ENCODE measurements around the gene PCBP2.
A peak's percentile ranks its signal among the peaks of the same experiment; 100 is the strongest.

PCBP2 gene

DNA sequence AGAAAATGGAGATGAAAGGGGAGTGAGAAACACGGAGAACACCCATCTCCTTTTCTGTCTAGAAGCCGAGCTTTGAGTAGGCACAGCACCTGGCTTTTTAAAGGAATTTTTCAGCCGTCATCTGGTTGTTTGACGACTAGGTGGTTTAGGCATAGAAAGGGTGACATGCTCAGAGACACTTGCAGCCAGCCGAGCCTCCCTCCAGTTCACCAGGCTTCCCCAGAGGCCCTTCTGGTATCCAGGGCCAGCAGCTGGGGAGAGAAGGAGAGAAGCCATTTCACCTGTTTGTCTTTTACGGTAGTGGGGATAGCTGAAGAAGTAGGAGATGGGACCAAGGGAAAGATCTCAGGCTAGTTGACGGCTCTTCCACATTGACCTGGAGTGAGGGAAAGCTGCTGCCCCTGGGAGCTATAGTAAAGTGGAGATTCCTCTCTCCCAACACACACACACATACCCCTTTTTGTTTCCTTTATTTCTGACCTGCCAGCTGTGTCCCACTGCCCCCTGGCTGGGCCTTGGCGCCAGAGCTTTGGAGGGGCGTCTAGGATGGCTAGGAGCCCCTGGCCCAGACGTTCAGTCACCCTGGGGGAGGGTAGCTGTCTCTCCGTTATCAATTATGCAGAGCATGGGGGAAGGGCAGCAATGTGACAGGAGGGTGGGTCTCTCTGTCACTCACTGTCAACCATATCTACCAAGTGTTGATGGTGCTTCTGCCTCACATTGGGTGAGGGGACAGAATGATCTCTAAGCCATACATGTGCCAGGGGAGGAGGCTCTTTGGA, 41.9 kb downstream of the PCBP2 start:
- DNase-seq (ENCODE audit: low spot score), result no peak

DNA sequence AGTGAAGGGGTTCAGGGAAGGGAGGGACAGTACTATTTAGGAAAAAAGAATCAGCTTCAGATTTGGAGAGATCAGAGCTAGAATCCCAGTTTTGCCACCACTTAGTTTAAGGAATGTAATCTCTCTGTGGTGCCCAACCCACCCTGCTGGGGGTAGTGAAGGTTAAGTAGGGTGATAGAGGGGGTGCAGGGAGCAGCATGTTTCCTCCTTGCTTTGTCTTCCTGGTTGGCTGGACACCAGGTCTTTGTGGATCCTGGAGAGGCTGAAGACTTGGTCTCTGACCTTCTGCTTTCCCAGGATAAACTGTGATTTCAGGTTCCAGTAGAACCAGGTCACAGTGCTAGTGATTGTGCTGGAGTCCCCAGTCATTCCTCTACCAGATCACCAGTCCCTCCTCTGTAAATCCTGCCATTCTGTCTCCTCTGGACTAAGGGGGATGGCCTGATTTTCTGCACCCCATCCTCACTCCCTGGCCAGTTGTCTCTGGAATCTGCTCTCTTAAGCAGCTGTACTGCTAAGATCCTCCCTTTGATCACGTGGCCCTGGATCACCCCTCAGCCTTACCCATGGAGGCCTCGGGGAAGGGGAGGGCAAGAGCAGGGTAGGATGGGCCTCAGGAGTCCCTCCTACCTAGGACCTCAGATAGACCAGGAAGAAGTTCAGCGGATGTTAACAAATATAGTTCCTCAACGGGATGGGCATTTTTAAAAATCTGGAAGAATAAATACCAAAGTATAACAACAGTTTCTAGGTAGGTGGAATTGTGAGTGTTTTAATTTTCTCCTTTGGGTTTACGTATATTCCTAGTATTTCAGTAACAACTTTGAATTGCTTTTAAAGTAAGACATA, 44.2 kb downstream of the PCBP2 start:
- no peak for DNase-seq (ENCODE audit: low spot score)

DNA sequence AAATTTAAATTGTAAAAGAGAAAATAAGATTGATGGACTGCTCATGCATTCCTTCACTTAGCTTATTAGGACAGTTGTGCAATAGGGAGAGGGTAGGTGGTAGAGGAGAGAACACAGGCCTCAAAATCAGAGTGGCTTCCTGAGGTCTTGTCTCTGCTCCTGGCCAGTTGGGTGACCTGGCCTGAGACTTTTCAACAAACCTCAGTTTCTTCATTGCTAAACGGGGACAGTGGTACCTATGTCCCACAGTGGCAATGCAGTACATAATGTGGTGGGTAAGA, 44.8 kb downstream of the PCBP2 start:
- DNase-seq (ENCODE audit: low spot score), result no peak

DNA sequence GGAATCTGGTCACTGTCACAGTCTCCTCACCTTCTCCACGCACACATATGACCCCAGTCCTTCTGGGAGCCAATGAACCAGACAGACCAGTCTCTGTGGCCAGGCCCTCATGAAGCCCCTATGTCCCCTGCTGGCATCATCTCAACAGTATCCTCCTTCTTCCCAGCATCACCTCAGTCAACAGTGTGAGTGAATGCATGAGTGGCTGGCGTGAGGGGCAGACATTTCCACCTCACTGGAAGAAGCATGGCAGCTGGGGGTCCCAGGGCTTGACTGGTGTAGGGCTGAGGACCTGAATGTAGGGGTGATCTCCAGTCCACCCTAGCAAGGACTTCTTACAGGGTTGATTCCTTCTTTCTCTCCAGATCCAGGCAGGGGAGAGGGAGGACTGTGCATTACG, 45.6 kb downstream of the PCBP2 start:
- no peak for DNase-seq (ENCODE audit: low spot score)

DNA sequence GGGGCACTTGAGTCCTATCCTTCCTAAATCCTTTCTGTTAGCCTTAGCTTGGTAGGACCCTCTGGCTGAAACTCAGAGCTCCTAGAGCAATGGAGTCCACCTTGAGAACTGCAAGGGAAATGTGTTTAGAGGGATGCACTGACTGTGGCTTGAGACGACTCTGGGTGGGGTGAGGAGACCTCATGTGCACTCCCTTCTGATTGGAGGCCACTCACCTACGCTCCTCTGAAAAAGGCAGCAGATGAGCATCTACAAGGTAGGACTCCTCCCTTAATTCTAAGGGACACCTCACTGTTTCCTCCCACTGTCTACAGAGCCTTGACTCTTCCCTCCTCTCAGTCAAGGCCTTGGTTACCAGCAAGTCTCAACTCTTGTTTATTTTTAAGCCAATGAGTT, 46.3 kb downstream of the PCBP2 start:
- no peak for DNase-seq (ENCODE audit: low spot score)

DNA sequence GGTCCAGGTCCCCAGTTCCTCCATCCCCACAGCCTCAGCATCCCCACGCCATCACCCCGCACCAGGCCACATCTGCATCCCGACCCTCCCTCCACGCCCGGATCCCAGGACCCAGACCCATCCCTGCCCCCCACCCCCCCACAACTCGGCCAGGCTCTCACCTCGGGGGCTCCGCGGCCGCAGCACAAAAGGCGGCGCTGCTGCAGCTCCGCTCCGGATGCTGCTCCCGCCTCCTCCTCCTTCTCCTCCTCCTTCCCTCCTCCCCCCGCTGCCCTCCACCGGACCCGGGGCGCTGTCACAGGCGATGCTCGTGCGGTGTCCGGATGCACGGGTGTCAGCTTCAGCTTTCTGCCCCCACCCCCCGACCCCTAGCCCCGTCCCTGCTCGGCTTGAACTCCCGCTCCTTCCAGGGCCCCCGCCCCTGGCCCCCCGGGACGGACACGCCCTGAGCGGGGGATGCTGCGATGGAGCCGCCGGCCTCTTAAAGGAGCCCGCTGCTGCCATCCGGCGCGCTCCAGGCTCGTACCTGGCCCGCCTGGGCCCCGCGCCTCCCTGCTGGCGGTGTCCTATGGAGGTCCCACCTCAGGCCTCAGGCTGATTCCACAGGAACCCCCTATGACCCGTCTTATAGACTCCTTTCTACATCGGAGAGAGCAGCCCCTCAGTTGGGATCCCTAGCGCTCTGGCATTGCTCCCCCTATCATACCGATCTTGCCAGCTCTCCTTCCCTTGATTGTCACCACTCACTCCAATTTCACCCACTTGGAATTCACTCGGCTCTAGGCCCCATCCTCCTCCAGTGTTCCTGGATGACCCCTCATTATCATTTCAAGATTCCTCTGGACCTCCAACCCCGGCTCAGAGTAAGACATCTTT, 47.6 kb downstream of the PCBP2 start, which contains the start of gene MAP3K12:
Gene MAP3K12, minus strand, starts transcription at position 193 of the 876 bp plus-strand sequence. CDS start 12,067 bp downstream, outside the sequence.
- DNase-seq (ENCODE audit: low spot score), result peak; percentile 58

DNA sequence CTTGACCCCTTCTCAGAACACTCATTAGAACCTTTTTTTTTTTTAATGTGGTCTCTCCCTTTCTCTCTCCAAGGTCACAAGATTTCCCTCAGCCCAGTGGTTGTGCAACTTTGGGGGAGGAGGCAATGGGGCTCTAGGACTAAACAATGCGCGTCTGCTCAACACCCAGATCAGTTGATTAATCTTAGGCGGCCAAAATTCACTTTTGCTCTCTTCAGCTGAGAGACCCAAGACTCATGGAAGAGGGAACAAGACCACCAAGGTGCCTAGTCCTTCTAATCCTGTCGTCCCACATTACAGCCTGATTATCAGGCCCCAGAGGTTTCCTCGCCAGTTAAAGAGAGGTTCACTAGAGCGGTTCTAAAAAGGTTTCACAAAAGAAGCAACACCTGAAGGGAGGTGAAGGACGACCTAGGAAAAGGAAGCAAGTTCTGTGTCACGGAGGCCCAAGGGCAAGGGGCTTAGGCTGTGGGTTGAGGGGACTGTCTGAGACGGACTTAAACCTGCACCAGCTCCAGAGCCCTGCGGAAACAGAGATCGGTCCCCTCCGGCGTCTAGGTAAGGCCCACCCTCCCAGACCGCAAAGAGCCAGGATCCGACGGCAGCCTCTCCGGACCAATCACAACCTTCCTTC, 48.4 kb downstream of the PCBP2 start:
- DNase-seq (ENCODE audit: low spot score), result peak; percentile 30

DNA sequence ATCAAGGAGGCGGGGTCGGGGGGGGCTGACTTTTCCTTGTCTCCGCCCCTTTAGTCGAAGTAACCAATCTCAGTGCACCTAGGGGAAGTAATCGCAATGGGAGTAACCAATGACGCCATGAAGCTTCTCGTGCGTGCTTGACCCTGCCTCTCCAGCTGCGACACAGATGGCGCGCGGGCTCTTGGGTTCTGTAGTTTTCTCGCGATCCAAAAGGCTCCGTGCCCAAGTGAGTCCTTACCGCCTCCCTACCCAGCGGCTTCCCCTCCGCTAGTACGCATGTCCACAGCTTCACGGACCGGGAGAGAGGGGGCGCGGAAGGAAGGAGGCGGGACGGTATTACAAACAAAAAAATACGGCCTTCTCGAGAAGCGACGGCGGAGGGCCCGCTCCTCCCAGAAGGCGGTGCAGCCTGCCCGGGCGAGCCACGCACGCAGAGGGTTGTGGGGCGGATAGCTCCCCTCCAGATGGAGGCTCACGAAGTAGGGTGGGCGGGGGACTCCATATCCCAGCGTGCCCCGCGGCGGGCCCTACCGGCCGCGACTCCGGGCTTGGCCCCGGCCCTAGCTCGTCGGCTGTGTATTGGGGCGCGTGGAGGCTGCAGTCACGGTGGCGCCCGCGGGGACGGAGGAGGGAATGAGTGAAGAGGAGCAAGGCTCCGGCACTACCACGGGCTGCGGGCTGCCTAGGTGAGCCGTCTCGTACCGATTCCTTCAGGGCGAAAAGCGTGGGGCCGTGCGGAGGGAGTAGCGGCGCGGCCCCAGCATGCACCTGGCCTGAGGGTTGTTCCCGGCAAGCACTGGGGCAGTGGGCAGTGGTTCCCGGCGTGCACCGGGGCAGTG, 49.1 kb downstream of the PCBP2 start, which contains the start of gene TARBP2:
Gene TARBP2, plus strand, starts transcription at position 508 of the 839 bp plus-strand sequence. Its CDS starts 126 bp downstream, at position 634.
- peak; percentile 99 for DNase-seq (ENCODE audit: low spot score)

DNA sequence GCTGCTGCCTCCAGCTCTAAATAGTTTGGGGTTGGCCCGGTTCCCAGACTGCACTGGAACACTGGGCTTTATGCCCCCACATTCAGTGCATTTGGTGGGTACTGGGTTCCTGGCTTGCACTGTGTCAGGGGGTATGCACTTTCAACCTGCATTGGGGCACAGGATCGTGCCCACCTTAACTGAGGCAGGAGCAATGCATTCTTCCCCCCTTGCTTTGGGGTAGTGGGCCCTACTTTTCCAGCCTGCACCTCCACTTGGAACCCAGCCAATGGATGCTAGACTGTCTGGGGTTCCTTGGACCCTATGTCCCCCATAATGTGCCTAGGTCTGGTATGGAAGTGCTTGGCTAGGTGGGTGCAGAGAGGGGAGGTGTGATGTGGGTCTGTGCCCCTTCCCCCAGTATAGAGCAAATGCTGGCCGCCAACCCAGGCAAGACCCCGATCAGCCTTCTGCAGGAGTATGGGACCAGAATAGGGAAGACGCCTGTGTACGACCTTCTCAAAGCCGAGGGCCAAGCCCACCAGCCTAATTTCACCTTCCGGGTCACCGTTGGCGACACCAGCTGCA, 49.8 kb downstream of the PCBP2 start:
- no peak for DNase-seq (ENCODE audit: low spot score)

DNA sequence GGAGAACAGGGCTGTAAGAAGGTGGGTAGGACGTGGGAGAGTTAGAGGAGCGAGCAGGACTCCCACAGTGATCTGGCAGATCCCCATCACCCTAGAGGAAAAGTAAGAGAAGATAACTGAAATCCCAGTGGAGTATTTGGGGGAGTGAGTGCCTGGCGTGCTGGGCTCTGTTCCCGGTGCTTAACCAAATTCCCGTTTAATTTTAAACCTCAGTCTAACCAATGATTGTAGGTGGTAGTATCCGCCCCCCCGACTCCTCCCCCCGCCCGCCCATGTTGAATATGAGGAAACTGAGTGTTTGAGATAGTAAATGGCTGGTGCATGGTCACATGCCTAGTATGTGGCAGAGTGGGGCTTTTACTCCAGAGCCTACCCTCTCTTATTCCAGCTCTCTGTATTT, 50.4 kb downstream of the PCBP2 start:
- DNase-seq (ENCODE audit: low spot score), result no peak

DNA sequence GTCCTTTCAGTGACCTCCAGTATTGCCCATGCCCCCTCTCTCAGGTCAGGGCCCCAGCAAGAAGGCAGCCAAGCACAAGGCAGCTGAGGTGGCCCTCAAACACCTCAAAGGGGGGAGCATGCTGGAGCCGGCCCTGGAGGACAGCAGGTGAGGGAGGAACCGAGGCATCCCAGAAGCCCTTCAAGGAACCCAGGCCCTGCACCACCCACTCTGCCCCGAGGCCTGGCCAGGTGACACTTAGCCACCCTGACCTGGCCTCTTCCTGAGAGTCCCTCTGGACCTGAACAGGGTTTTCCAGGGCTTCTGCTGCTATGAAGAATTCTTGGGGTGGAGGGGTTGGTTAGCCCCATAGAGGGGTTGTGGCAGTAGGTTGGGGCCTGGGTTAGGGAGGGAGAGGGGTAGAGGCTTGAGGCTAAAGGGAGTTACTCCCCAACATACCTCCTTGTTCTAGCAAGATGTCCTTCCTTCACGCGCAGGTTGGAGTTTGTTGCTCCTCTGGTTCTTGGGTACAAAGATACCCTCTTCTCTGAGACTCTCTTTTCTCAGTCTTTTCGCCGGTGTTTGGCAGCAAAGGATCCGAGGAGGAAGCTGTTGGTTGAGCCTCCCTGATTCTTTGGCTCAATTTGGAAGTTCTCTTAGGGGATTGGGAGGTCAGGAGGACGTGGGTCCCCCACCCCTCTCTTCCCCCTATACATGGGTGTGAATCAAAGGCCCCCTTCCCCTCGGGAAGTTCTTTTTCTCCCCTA, 51.3 kb downstream of the PCBP2 start:
- DNase-seq (ENCODE audit: low spot score), result no peak

DNA sequence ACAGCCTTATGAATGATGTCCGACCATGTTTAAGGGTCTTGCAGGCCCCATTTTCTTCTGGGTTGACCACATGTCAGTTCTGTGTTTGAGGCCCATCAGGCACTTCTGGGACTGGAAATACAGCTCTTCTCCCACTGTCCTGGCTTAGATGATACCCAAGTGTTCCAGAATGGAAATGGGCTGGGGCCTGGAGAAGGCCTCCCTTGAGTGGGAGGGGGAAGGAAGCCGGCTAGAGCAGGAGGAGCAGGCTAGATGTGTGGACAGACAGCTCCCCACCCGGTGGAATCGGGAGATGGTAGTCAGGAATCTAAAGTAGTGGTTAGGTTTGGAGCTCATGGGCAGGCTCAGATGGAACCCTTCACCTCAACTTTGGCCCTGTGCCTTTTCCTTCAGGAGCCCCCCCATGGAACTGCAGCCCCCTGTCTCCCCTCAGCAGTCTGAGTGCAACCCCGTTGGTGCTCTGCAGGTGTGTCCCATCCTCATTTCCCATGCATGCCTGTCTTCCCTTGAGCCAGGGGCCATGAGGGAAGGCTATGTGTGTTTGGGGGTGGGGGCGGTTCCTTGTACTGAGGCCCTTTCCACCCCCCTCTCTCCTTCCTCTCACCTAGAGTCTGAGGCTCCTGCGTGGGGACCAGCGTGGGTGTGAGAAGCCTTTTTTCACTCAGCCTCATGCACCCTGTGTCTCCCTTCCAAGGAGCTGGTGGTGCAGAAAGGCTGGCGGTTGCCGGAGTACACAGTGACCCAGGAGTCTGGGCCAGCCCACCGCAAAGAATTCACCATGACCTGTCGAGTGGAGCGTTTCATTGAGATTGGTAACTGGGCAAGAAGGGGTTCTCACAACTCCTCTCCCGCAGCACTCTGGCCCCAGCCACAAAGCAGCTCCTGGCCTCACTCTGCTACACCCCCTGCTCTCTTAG, 52.4 kb downstream of the PCBP2 start:
- DNase-seq (ENCODE audit: low spot score), result no peak

DNA sequence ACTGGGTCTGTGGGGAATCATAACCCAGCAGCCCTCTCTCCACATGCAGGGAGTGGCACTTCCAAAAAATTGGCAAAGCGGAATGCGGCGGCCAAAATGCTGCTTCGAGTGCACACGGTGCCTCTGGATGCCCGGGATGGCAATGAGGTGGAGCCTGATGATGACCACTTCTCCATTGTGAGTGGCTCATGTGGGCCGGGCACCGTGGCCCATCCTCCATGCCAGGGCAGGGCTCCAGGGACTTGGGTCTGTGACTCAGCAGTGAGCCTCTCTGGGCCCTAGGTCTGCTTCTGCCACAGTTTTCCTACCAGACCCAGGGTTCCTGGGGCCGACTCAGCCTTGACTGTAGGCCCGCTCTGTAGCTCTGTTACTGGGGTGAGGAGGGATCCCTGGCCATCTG, 53.2 kb downstream of the PCBP2 start:
- no peak for DNase-seq (ENCODE audit: low spot score)

DNA sequence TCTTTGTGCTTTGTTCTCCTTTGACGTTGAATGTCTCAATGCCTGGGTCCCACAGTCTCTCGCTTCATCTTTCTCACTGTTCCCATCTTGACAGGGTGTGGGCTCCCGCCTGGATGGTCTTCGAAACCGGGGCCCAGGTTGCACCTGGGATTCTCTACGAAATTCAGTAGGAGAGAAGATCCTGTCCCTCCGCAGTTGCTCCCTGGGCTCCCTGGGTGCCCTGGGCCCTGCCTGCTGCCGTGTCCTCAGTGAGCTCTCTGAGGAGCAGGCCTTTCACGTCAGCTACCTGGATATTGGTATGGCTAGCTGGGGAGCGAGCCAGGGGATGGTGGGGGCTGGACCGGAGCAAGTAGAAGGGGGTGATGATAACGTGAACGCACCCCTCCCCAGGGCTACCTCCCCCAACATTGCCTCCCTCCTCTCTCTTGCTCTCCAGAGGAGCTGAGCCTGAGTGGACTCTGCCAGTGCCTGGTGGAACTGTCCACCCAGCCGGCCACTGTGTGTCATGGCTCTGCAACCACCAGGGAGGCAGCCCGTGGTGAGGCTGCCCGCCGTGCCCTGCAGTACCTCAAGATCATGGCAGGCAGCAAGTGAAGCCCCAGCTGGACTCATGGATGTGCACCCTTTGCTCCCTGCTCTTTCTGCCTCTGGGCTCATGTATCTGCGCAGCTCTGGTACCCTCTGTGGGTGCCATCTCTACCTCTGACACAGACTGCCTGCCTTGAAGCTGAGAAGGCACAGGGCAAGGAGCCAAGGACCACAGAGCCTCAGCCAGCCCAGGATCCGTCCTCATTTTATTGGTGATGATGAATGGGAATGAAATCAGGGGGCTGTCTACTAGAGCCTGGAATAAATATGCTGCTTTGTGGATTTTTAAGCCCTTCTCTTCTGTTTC, 53.9 kb downstream of the PCBP2 start:
- DNase-seq (ENCODE audit: low spot score), result no peak

DNA sequence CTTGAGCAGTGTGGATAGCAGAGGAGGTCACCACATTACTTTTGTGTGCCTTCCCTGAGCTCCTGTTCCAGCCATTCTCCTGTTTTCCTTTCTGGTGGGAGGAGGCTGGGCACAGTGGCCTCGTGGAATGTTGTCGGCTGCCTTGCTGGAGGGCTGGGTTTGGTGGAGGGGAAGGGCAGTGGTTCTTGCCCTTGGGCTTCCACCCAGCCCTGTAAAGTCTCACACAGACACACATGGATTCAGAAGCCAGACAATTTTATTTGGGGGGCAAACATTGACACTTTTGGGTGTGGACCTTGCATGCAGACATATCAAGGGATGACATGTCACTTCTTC, 54.5 kb downstream of the PCBP2 start:
- no peak for DNase-seq (ENCODE audit: low spot score)

DNA sequence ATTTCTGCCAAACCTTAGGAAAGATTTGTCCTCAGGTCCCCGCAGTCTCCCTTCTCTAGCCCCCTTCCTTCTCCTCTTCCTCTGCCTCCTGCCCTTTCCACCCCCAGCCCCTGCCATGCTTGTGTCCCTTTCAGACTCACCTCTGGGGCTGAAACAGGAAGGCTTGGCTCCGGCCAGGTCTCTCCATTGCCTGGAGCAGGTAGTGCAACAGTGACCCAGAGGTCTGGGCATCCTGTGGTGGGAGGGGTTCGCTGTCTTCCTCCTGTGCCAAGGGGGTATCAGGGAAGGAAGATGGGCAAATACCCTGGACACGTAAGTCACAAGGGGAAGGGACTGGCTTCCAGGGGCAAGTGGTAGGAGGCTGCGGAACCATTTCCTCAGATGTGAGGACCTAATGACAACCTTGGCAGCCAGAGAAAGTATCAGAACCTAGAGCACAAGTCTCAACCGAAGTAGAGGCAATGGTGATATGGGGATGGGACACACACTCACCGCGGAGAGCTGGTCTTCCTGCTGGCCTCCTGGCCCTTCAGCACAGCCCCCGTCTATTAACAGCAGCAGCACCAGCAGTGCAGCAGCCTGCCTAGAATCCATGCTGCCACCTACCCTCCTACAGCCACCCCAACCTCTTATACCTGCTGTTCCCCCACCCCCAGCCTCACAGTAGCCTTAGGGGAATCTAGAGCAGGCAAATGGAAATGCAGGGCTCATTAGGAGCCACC, 55.1 kb downstream of the PCBP2 start, which contains the start of gene NPFF:
Gene NPFF, minus strand, starts transcription at position 604 of the 722 bp plus-strand sequence. Its CDS starts 10 bp downstream, at position 594.
- no peak for DNase-seq (ENCODE audit: low spot score)

DNA sequence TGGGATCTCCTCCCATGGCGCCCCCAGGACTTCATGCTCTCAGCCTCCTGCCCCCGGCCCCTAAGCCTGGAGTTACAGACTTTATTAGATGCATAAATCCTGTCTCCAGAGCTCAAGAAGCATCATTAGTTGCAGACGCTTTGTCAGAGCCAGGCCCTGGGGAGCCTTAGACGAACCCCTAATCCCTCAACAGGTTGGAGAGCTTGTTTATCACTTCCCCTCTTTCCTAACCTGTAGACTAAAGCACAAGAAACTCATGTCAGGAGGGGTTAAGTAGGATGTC, 55.6 kb downstream of the PCBP2 start:
- no peak for DNase-seq (ENCODE audit: low spot score)

Measured in activated CD4-positive, alpha-beta T cell treated with anti-CD3 and anti-CD28 coated beads, Interleukin-2, Interleukin-4, amounts not matched to agents 100 ng/mL and 50 ng/mL, durations not matched to agents 16 hours and 8 hours (primary cell).